Measurements from ENCODE around the gene POLD1.

POLD1 gene

DNA sequence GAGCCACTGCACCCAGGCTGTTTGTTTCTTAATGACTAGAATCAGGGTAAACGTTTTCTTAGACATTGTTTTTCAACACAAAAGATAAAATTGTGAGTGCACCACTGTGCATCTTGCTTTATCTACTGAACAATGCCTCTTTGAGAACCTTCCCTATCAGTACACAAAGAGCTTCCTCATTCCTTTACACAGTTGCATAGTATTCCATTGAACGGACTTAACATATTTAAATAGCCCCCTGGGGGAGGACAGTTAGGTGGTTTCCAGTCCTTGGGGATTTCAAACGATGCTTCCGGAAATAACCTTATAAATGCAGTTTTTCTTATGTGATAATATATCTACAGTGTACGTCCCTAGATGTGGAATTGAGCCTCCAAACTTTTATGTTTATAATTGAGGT is 8.6 kb downstream of the POLD1 start:
- DNase-seq: no peak

GRCh38 chr19:50393589-50393988 is 9.4 kb downstream of the POLD1 start:
- no peak for DNase-seq

DNA sequence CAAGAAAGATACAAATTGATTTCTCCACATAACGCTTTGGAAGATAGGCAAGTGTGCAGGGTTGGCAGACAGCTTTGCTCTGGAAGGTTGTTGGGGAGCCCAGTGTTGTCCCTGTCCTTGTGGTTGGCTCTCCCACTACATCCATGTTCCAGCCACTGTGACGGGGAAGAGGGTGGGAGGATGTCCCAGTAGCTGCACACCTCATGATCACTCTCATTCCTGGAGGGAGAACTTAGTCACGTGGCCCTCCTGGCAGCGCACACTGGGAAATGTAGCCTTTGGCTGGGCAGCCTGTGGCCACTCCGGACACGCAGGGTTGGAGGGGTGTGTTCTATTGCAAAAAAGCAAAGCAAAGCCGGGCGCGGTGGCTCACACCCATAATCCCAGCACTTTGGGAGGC is 9.9 kb downstream of the POLD1 start:
- DNase-seq: no peak

- DNase-seq: no peak
Observed at GRCh38 chr19:50398675-50399367, 14.7 kb downstream of the POLD1 start.

- DNase-seq: no peak
Observed at GRCh38 chr19:50399368-50399745, 15.2 kb downstream of the POLD1 start.

DNA sequence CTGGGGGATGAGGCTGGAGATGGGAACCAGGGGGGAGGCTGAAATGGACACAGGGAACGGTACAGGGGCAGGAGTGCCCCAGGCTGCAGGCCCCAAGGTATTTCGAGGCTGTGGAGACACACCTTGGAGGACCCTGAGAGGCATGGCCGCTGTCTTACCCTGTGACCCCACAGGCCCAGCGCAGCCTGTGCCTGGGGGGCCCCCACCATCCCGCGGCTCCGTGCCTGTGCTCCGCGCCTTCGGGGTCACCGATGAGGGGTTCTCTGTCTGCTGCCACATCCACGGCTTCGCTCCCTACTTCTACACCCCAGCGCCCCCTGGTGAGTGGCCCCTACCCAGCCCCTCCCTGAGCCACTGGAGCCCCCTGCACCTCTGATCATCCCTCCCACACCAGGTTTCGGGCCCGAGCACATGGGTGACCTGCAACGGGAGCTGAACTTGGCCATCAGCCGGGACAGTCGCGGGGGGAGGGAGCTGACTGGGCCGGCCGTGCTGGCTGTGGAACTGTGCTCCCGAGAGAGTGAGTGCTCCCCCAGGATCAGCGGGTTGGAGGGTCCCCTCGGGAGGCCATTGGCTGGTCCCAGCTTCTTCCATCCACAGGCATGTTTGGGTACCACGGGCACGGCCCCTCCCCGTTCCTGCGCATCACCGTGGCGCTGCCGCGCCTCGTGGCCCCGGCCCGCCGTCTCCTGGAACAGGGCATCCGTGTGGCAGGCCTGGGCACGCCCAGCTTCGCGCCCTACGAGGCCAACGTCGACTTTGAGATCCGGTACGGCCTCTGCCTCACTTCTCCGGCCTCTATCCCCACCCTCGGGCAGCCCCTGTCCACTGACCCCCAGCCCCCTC is 17.7 kb downstream of the POLD1 start:
- DNase-seq: no peak

GRCh38 chr19:50402544-50403301 is 18.6 kb downstream of the POLD1 start:
- DNase-seq: no peak

GRCh38 chr19:50406156-50406820 is 22.1 kb downstream of the POLD1 start:
- DNase-seq: no peak

DNA sequence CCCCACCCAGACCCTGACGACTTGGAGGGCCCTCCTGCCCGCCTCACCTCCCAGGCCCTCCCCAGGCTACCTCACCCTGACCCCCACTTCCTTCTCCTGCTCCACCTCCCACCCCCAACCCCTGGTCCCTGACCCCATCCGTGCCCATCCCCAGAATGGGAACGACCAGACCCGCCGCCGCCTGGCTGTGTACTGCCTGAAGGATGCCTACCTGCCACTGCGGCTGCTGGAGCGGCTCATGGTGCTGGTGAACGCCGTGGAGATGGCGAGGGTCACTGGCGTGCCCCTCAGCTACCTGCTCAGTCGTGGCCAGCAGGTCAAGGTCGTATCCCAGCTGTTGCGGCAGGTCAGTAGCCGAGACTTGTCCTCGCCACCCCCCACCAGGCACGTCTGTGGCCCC is 22.7 kb downstream of the POLD1 start:
- no peak for DNase-seq

GRCh38 chr19:50409347-50409746 is 25.2 kb downstream of the POLD1 start:
- no peak for DNase-seq

- no peak for DNase-seq
Observed at GRCh38 chr19:50410109-50410508, 26.0 kb downstream of the POLD1 start.

DNA sequence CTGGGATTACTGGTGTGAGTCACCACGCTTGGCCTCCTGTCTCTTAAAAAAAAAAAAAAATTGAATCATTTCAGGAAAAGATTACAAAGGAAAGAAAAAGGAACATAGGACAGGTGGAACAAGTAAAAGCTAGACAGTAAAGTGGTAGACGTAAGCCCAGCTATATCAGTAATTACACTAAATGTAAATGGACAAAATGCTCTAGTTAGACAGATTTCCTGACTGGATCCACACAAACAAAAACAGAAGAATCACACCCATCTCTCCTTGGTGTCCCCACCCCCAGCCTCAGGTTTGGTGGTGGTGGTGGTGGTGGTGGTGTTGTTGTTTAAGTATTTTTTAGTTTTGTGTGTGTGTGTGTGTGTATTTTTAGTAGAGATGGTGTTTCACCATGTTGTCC is 28.3 kb downstream of the POLD1 start:
- no peak for DNase-seq

GRCh38 chr19:50413096-50413495 is 28.9 kb downstream of the POLD1 start:
- DNase-seq: no peak

- DNase-seq: no peak
Observed at GRCh38 chr19:50413531-50413930, 29.4 kb downstream of the POLD1 start.

GRCh38 chr19:50414864-50415660 is 30.9 kb downstream of the POLD1 start:
- peak; percentile 82 for DNase-seq

- no peak for DNase-seq
Observed at GRCh38 chr19:50415661-50416033, 31.5 kb downstream of the POLD1 start.

GRCh38 chr19:50416034-50416977 is 32.2 kb downstream of the POLD1 start:
- DNase-seq: no peak

- DNase-seq: no peak
Observed at GRCh38 chr19:50417111-50418081, 33.2 kb downstream of the POLD1 start.

DNA sequence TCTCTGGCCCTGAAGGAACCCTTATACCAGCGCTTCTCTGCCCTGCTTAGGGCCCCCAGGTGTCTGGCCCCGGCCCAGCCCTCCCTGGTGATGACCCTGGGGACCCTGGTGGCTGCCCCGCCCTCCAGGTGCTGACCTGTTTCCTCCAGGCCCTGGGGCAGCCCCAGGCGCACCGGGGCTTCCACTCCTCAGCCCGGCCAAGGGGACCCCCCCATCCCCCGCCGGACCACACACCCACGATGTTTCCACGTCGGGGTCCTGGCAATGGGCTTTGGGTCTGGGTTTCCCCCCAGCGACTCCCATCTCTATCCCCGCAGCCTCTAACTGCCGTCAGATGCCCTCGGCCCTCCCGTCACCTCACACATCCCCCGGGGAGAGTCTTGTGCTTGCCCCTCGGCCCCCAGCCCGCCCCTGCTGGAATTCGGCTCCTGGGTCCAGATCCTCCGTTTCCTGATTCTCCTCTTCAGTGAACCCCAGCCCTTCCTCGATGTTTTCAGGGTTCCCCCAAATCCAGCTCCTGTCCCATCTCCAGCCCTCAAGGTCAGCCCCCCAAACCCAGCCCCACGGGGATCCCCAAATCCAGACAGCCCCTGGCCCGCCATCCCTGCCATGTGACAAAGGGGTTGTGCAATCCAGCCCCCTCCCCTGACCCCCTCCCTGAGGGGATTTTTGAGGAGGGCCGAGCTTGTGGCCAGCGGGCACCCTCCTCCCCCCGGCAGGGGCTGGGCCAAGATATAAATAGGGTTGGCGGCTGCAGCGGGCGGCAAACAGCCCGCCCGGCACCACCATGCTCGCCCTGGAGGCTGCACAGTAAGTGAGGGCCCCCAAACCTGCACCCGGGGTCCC is 34.3 kb downstream of the POLD1 start, which contains the start of gene SPIB:
Gene SPIB (plus strand): TSS at position 763 of the 846 bp plus-strand sequence. CDS start 25 bp downstream, at position 788.
- DNase-seq: no peak

Data from activated CD4-positive, CD25-positive, alpha-beta regulatory T cell treated with anti-CD3 and anti-CD28 coated beads, Interleukin-2, amount 50 U/mL, for 72 hours (primary cell).